H1 (cell line): ENCODE measurements around the gene PTPRG. TPM values are rescaled to one million over a fixed set of nuclear protein-coding genes. Genes with fewer than 3 reads are reported as not detected.

ENCODE experiments used
- CTCF ChIA-PET: fragments of 300-600 bp; sonication (Branson Sonifier 250); formaldehyde crosslinking; loops from one replicate; lab custom pipeline; 2021; ENCODE audit not compliant: partially characterized antibody; lab: Charles Lee
- POLR2A ChIA-PET: fragments of 300-600 bp; sonication (Branson Sonifier 250); formaldehyde crosslinking; loops from one replicate; lab custom pipeline; 2021; ENCODE audit warnings: inconsistent platforms; ENCODE audit not compliant: partially characterized antibody; lab: Charles Lee
- DNase-seq, 2 experiments: peaks; one replicate each; pipeline versions ENCODE4 v3.0.0 to v3.0.0-alpha.2; 2010 to 2022; ENCODE audit warnings: low spot score in 2 of 2, low read depth in 1 of 2, mixed read lengths in 1 of 2
- FAIRE-seq: peaks from 2 replicates; lab custom pipeline; 2011; peaks lifted over from hg19 to GRCh38; lab: Jason Lieb, UNC
- H2AFZ ChIP-seq: 2 replicates; pipeline ENCODE4 v1.8.1; 2012; ENCODE audit warnings: low read length, inconsistent platforms
- H2AK5ac ChIP-seq: 2 replicates; pipeline ENCODE4 v1.6.1; 2013; ENCODE audit warnings: low read depth, low read length
- H2BK120ac ChIP-seq: replicated peaks from 2 replicates; pipeline ENCODE3; 2013; ENCODE audit warnings: low read depth, low read length, inconsistent platforms
- H2BK12ac ChIP-seq: 2 replicates; pipeline ENCODE4 v1.6.1; 2013; ENCODE audit warnings: low read depth, low read length
- H2BK15ac ChIP-seq: 2 replicates; pipeline ENCODE4 v1.6.1; 2013; ENCODE audit warnings: low read length
- H2BK20ac ChIP-seq: 2 replicates; pipeline ENCODE4 v1.6.1; 2013; ENCODE audit warnings: low read length
- H2BK5ac ChIP-seq: 2 replicates; pipeline ENCODE4 v1.6.1; 2013; ENCODE audit warnings: low read depth, low read length
- H3K14ac ChIP-seq: 2 replicates; pipeline ENCODE4 v1.6.1; 2013; ENCODE audit warnings: inconsistent platforms; ENCODE audit not compliant: insufficient read length
- H3K18ac ChIP-seq: 2 replicates; pipeline ENCODE4 v1.6.1; 2013; ENCODE audit warnings: low read length; ENCODE audit errors: extremely low read depth
- H3K23ac ChIP-seq: 2 replicates; pipeline ENCODE4 v1.6.1; 2013; ENCODE audit warnings: inconsistent platforms; ENCODE audit not compliant: insufficient read length
- H3K23me2 ChIP-seq: 2 replicates; pipeline ENCODE4 v1.6.1; 2013; ENCODE audit warnings: low read depth, low read length
- H3K27ac ChIP-seq: 2 replicates; pipeline ENCODE4 v1.6.1; 2011; ENCODE audit warnings: low read depth, low read length, inconsistent platforms
- H3K27me3 ChIP-seq, 4 experiments: replicated peaks in 1 of 4; 1 replicate in 1 of 4; 2 replicates in 3 of 4; pipeline versions ENCODE4 v1.6.1 to v1.8.1; 2011 to 2013; ENCODE audit warnings: low read length in 3 of 4, mild to moderate bottlenecking in 3 of 4, inconsistent platforms in 2 of 4, mixed read lengths in 2 of 4, moderate library complexity in 1 of 4; ENCODE audit not compliant: control insufficient read depth in 3 of 4, insufficient read depth in 3 of 4; ENCODE audit errors: extremely low read depth in 1 of 4
- H3K36me3 ChIP-seq, 4 experiments: 2 replicates each; pipeline versions ENCODE4 v1.6.1 to v1.8.1; 2011 to 2013; ENCODE audit warnings: mild to moderate bottlenecking in 4 of 4, low read length in 3 of 4, moderate library complexity in 2 of 4, control low read depth in 1 of 4, inconsistent platforms in 1 of 4; ENCODE audit not compliant: insufficient read depth in 4 of 4, control insufficient read depth in 2 of 4
- H3K4ac ChIP-seq: replicated peaks from 2 replicates; pipeline ENCODE3; 2013; ENCODE audit warnings: low read length, low read depth, mixed read lengths, inconsistent platforms; ENCODE audit not compliant: insufficient read length
- H3K4me1 ChIP-seq, 4 experiments: replicated peaks in 1 of 4; 1 replicate in 1 of 4; 2 replicates in 3 of 4; pipeline versions ENCODE4 v1.6.1 to v1.8.1; 2011 to 2013; ENCODE audit warnings: low read length in 3 of 4, inconsistent platforms in 2 of 4, mixed read lengths in 1 of 4; ENCODE audit not compliant: insufficient read depth in 4 of 4, control insufficient read depth in 3 of 4
- H3K4me2 ChIP-seq, 2 experiments: 2 replicates each; pipeline versions ENCODE4 v1.6.1 to v1.8.1; 2011 to 2013; ENCODE audit warnings: low read depth in 2 of 2, low read length in 2 of 2, control low read depth in 1 of 2, inconsistent platforms in 1 of 2, mild to moderate bottlenecking in 1 of 2; ENCODE audit not compliant: insufficient read depth in 1 of 2
- H3K4me3 ChIP-seq, 4 experiments: fragments of 200-600, 300-600 bp in 1 of 4; sonication (generic), shearing (Covaris generic), sonication (Bioruptor Twin) in 1 of 4; 2 replicates each; pipeline versions ENCODE4 v1.5.1 to v1.8.1; 2011 to 2016; ENCODE audit warnings: low read length in 4 of 4, low read depth in 3 of 4, control low read depth in 2 of 4, inconsistent platforms in 2 of 4, mild to moderate bottlenecking in 2 of 4, mixed read lengths in 1 of 4, moderate library complexity in 1 of 4; ENCODE audit not compliant: insufficient read depth in 2 of 4; ENCODE audit errors: extremely low read depth in 1 of 4
- H3K56ac ChIP-seq: replicated peaks from 2 replicates; pipeline ENCODE3; 2013; ENCODE audit warnings: low read depth, mild to moderate bottlenecking, mixed read lengths, low read length, inconsistent platforms; ENCODE audit not compliant: insufficient read length
- H3K79me1 ChIP-seq: 2 replicates; pipeline ENCODE4 v1.6.1; 2013; ENCODE audit warnings: low read depth, low read length, control low read depth
- H3K79me2 ChIP-seq, 2 experiments: 2 replicates each; pipeline versions ENCODE4 v1.6.1 to v1.8.1; 2012 to 2013; ENCODE audit warnings: low read length in 2 of 2, mild to moderate bottlenecking in 2 of 2, inconsistent platforms in 1 of 2; ENCODE audit not compliant: insufficient read depth in 2 of 2, control insufficient read depth in 1 of 2
- H3K9ac ChIP-seq, 4 experiments: replicated peaks in 1 of 4; 1 replicate in 1 of 4; 2 replicates in 3 of 4; pipeline versions ENCODE4 v1.6.1 to v1.8.1; 2011 to 2013; ENCODE audit warnings: low read depth in 3 of 4, low read length in 3 of 4, control low read depth in 2 of 4, mild to moderate bottlenecking in 2 of 4, moderate library complexity in 2 of 4, inconsistent platforms in 1 of 4; ENCODE audit errors: extremely low read depth in 1 of 4
- H3K9me3 ChIP-seq, 2 experiments: 2 replicates each; pipeline versions ENCODE4 v1.6.1 to v1.8.1; 2012 to 2013; ENCODE audit warnings: mild to moderate bottlenecking in 2 of 2, moderate library complexity in 2 of 2, control low read depth in 1 of 2, inconsistent platforms in 1 of 2, low read depth in 1 of 2, low read length in 1 of 2, mixed read lengths in 1 of 2; ENCODE audit not compliant: insufficient read depth in 2 of 2
- H4K20me1 ChIP-seq, 2 experiments: replicated peaks in 1 of 2; 2 replicates each; pipeline versions ENCODE3 to v1.8.1; 2011 to 2013; ENCODE audit warnings: inconsistent platforms in 2 of 2, low read length in 2 of 2, mild to moderate bottlenecking in 1 of 2; ENCODE audit not compliant: insufficient read depth in 2 of 2, control insufficient read depth in 1 of 2
- H4K5ac ChIP-seq: 2 replicates; pipeline ENCODE4 v1.6.1; 2013; ENCODE audit warnings: low read length, low read depth, mixed read lengths, inconsistent platforms; ENCODE audit not compliant: insufficient read length
- H4K8ac ChIP-seq: 2 replicates; pipeline ENCODE4 v1.8.0; 2013; ENCODE audit warnings: mild to moderate bottlenecking, moderate library complexity, low read length, inconsistent platforms; ENCODE audit not compliant: insufficient read depth; ENCODE audit errors: extremely low read depth
- H4K91ac ChIP-seq: replicated peaks from 2 replicates; pipeline ENCODE3; 2013; ENCODE audit warnings: low read length, mixed read lengths, inconsistent platforms; ENCODE audit not compliant: insufficient read length
- ATF3 ChIP-seq: IDR thresholded peaks from 2 replicates; pipeline ENCODE4 v1.6.1; 2011; ENCODE audit warnings: low read depth, mild to moderate bottlenecking, low read length; ENCODE audit not compliant: insufficient read depth
- EZH2 ChIP-seq: fragments of 200-600 bp; sonication (generic); IDR thresholded peaks from 2 replicates; pipeline ENCODE4 v1.7.1; 2012; ENCODE audit warnings: low read depth, mild to moderate bottlenecking, moderate library complexity, low read length, inconsistent platforms; ENCODE audit not compliant: severe bottlenecking
- HDAC6 ChIP-seq: IDR thresholded peaks from one replicate; pipeline ENCODE4 v1.7.1; 2012; ENCODE audit warnings: low read depth, mild to moderate bottlenecking, inconsistent platforms, low read length, moderate library complexity
- JUND ChIP-seq: IDR thresholded peaks from 2 replicates; pipeline ENCODE4 v1.6.1; 2011; ENCODE audit warnings: mild to moderate bottlenecking, improper control_type of control experiment, low read length
- KDM4A ChIP-seq: IDR thresholded peaks from one replicate; pipeline ENCODE4 v1.7.1; 2012; ENCODE audit warnings: low read depth, mild to moderate bottlenecking, moderate library complexity, low read length, inconsistent platforms; ENCODE audit not compliant: severe bottlenecking
- POLR2AphosphoS5 ChIP-seq: IDR thresholded peaks from 2 replicates; pipeline ENCODE4 v1.6.1; 2011; ENCODE audit warnings: low read depth, low read length
- RFX5 ChIP-seq: IDR thresholded peaks from 2 replicates; pipeline ENCODE4 v1.6.1; 2011; ENCODE audit warnings: low read depth, low read length, improper control_type of control experiment, borderline replicate concordance
- RNF2 ChIP-seq: fragments of 200-900, 300-1000 bp; sonication (generic); IDR thresholded peaks from 2 replicates; pipeline ENCODE4 v1.7.1; 2016; ENCODE audit warnings: borderline replicate concordance, low read depth, mild to moderate bottlenecking, antibody characterized with exemption, low read length; ENCODE audit not compliant: poor library complexity, severe bottlenecking; ENCODE audit errors: missing control alignments
- SP2 ChIP-seq: IDR thresholded peaks from 2 replicates; pipeline ENCODE4 v1.6.1; 2012; ENCODE audit warnings: mild to moderate bottlenecking, low read length, inconsistent platforms
- SUZ12 ChIP-seq: fragments of 200-600 bp; sonication (generic); IDR thresholded peaks from 2 replicates; pipeline ENCODE4 v1.6.1; 2012; ENCODE audit warnings: mild to moderate bottlenecking, inconsistent platforms, low read length, moderate library complexity, mixed read lengths
- TAF7 ChIP-seq: optimal IDR thresholded peaks from 2 replicates; pipeline ENCODE3; 2011; ENCODE audit warnings: low read depth, mild to moderate bottlenecking, inconsistent platforms, low read length, moderate library complexity, borderline replicate concordance
- WGBS, 2 experiments: shearing (Covaris generic) in 1 of 2; methylation state at CpG; one replicate each; pipeline versions ENCODE4 v1.1.6 to v1.1.7; 2013 to 2015; ENCODE audit warnings: low lambda C conversion rate in 2 of 2, mixed read lengths in 2 of 2, inconsistent platforms in 1 of 2, low coverage in 1 of 2, missing lambda C conversion rate in 1 of 2; ENCODE audit not compliant: insufficient replicate concordance in 2 of 2, insufficient coverage in 1 of 2, insufficient read length in 1 of 2; ENCODE audit errors: extremely low coverage in 1 of 2, missing lambda C conversion rate in 1 of 2; 5-methylcytosine and 5-hydroxymethylcytosine counted together
- polyA plus RNA-seq, 7 experiments: library from polyadenylated mRNA; depleted of rRNA in 3 of 7; stranded (reverse) in 5 of 7; unstranded in 2 of 7; fragments of >200 nt in 5 of 7; fragments of 200-250 nt in 2 of 7; gene quantifications; 1 replicate in 5 of 7; 2 replicates in 1 of 7; 4 replicates in 1 of 7; pipeline versions ENCODE4 v1.2.1 to v1.2.3, GENCODE V29; 2011 to 2013; ENCODE audit warnings: missing spikeins in 2 of 7, mixed read lengths in 2 of 7
- total RNA-seq: library from RNA; stranded (reverse); fragmentation: NEBNext Ultra II Directional; extraction: Animal tissue kit (Norgen Biotek cat#: 25700); gene quantifications from 2 replicates; pipeline ENCODE4 v1.2.1, GENCODE V29; 2021

PTPRG gene
- total and polyA plus RNA-seq, 2 of the 8 experiments (the other 6 are each of a cell fraction or from before 2014, with no cell fraction given) = 23.3 to 96.2 TPM

- H2BK12ac ChIP-seq = no peak overlapping the region
- no peaks in the 10 kb centered on the region for H4K20me1 ChIP-seq
- H3K9me3 ChIP-seq = no peaks in the 10 kb centered on the region; a peak in 1 of 4 replicates
- H3K4ac ChIP-seq = no peak overlapping the region
- H3K23me2 ChIP-seq = no peaks in the 10 kb centered on the region
- no peak overlapping the region for H3K18ac ChIP-seq
- H4K91ac ChIP-seq = no peak overlapping the region
- H3K4me1 ChIP-seq = no peaks in the 10 kb centered on the region
- peaks cover 0 to 31% of the 10 kb centered on the region in 2 experiments; a peak in 1 of 4 replicates for H3K79me2 ChIP-seq
- ChIA-PET POLR2A (no interaction called here), CTCF (interaction anchor here (0.9 to 4.1 kb wide), 3 partner anchors 13 to 289 kb away, joined by 3 to 24 read pairs (median 3); no protein-coding TSS in a partner anchor)
- no peak overlapping the region for H3K4me3 ChIP-seq
- no peak overlapping the region for H3K27ac ChIP-seq
- H3K56ac ChIP-seq = no peak overlapping the region
- H3K36me3 ChIP-seq = no peaks in the 10 kb centered on the region
- H3K4me2 ChIP-seq = no peak overlapping the region
- no peak for DNase-seq
- H3K27me3 ChIP-seq = no peaks in the 10 kb centered on the region
- no peak overlapping the region for H2BK120ac ChIP-seq
- H2AFZ ChIP-seq = no peak overlapping the region
- no peak overlapping the region for H2AK5ac ChIP-seq
- H4K5ac ChIP-seq = no peak overlapping the region
- no peak overlapping the region for H3K14ac ChIP-seq
- no peak overlapping the region for H2BK5ac ChIP-seq
- whole genome bisulfite sequencing, 2 experiments = 47% methylated on average over 7 of the region's 7 CpGs; no CpG with 5 or more reads in 1 of the 2 experiments
- H2BK20ac ChIP-seq = no peak overlapping the region
- H3K9ac ChIP-seq = no peak overlapping the region
- no peaks in the 10 kb centered on the region for H3K79me1 ChIP-seq
- FAIRE-seq = no peak
- no peak overlapping the region for H4K8ac ChIP-seq
- H2BK15ac ChIP-seq = no peak overlapping the region
- H3K23ac ChIP-seq = no peak overlapping the region
- TF ChIP-seq ATF3 = no peak
- TF ChIP-seq SUZ12 = no peak
- no peak for TF ChIP-seq KDM4A
- TF ChIP-seq JUND = no peak
- no peak for TF ChIP-seq TAF7
- no peak for TF ChIP-seq SP2
- TF ChIP-seq POLR2AphosphoS5 = no peak
- no peak for TF ChIP-seq RFX5
- TF ChIP-seq EZH2 = no peak
- no peak for TF ChIP-seq HDAC6
- TF ChIP-seq RNF2 = no peak
These were observed 509.5 kb downstream of the PTPRG start for GRCh38 chr3:62070891-62071290.
